GM12801 (cell line): ENCODE measurements around the gene HRH3.

Experiments used
- TF ChIP-seq, protein P1 (sequence below): IDR thresholded peaks from one replicate; pipeline ENCODE4 v1.5.1; 2011; ENCODE audit warnings: control low read depth; ENCODE audit not compliant: insufficient read length; ENCODE audit errors: extremely low read depth

Gene HRH3

DNA sequence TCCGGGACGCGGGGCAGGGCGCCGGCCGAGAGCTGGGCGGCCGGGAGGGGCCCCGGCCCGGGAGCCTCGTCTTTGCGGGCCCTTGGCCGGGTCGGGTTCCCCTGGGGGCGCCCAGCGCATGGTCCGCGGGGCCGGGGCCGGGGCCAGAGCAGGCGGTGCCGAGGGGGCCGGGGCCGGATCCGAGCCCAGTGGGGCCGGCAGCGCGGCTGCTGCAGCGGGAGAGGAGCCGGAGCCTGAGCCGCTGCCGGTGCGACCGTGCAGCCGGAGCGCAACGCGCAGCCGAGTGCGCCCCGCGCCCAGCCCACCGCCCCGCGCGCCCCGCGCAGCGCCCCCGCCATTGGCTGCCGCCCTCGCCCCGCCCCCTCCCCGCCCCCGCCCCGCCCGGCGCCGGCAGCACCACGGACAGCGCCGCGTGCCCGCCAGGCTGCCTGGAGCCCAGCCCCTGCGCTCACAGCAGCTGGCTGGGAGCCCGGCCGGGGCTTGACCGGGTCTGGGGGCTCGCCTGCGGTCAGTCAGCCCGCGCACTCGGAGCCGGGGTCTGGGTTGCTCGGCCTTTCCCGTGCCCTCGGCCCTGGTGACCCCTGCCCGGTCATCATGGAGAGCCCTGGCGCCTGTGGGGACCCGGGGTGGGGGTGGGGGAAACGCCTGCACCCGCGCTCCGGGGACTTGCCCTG is at the start of gene HRH3:
HRH3 (minus strand) TSS at position 287 of the 674 bp plus-strand sequence. CDS start 308 bp downstream, outside the sequence.
- TF ChIP-seq, protein P1, sequence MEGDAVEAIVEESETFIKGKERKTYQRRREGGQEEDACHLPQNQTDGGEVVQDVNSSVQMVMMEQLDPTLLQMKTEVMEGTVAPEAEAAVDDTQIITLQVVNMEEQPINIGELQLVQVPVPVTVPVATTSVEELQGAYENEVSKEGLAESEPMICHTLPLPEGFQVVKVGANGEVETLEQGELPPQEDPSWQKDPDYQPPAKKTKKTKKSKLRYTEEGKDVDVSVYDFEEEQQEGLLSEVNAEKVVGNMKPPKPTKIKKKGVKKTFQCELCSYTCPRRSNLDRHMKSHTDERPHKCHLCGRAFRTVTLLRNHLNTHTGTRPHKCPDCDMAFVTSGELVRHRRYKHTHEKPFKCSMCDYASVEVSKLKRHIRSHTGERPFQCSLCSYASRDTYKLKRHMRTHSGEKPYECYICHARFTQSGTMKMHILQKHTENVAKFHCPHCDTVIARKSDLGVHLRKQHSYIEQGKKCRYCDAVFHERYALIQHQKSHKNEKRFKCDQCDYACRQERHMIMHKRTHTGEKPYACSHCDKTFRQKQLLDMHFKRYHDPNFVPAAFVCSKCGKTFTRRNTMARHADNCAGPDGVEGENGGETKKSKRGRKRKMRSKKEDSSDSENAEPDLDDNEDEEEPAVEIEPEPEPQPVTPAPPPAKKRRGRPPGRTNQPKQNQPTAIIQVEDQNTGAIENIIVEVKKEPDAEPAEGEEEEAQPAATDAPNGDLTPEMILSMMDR, result no peak

DNA sequence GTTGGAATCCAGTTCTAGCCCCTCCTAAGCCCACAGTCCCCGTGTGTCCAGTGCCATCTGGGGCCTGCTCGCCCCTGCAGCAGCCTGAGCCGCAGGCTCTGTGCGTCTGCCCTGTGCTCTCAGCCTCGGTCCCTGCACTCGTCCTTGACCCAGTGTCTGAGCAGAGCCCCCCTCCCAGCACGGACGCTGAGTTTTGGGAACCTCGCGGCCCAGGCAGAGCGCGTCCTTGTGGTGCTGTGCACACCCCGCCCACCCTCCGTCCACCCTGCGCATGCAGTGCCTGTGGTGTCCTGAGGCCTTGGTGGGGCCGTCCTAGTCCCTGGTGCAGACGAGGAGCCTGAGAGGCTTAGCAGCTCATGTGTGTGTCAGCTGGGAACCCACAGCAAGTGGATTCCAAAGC is 49.8 kb upstream of the HRH3 start:
- TF ChIP-seq, protein P1, result no peak

DNA sequence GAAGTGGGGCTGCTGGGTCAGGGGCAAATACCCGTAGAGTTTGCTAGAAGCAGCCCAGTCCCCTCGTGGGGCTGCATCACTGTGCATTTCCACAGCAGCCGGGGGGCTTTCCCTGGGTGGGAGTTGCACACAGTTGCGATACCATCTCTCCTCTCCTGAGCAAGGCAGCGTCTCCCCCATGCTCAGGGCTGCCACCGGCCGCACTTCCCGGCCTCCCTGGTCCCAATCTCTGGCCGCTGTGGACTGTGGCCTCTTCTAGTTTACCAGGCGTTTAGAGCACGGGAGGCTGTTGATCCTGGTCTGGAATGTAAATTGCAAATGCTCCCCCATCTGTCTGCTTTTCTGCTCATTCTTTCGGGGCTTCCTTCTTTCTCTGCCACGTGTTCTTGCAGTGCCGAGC is 49.3 kb upstream of the HRH3 start:
- TF ChIP-seq, protein P1, result no peak

DNA sequence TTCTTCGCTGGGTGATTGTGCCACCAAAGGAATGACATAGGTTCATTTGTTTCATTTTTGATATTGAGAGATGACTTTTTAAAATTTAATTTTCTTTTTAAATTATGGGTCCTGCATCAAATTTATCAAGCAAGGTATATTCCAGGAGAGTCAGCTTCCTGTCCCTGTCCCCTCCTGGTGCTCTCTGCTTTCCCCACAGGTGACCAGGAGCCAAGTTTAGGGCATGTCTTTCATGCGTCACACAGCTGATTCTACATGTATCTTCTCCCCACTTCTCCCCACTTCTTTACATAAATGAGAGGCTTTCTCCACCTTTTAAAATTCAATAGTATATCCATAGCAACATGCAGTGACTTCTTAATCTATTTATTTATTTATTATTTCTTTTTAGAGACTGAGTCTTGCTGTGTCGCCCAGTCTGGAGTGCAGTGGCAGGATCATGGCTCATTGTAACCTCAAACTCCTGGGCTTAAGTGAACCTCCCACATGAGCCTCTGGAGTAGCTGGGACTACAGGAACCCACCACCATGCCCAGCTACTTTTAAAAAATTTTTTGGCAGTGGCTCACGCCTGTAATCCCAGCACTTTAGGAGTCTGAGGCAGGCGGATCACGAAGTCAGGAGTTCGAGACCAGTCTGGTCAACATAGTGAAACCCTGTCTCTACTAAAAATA is 48.3 kb upstream of the HRH3 start:
- TF ChIP-seq, protein P1, result no peak

DNA sequence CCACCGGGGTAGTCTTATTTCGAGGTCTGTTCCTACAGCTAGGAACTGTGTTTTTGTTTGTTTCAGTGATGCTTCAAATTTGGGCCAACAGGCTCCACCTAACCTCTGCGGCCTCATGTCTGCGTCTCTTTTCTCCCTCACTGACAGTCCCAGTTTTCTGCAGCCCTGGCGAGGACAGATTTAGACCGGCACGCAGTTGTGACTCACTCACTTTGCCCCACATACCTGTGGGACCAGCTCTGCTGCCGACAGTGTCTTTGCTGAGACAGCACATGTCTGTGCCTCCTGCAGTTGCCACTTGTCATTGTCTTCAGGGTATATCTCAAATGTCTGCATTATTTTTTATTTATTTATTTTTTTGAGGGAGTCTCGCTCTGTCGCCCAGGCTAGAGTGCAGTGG is 47.5 kb upstream of the HRH3 start:
- TF ChIP-seq, protein P1, result no peak

DNA sequence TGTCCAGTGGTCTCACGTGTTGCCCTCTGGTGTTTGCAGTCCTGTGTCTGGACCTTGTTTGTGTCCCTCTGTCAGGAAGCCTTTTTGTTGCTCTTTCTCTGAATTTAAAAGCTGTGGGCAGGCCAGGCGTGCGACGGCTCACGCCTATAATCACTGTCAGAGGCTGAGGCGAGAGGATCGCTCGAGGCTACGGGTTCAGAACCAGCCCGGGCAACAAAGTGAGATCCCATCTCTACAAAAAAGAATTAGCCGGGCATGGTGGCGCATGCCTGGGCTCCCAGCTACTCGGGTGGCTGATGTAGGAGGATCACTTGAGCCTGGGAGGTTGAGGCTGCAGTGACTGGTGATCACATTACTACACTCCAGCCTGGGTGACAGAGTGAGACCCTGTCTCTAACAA is 46.8 kb upstream of the HRH3 start:
- TF ChIP-seq, protein P1, result no peak

DNA sequence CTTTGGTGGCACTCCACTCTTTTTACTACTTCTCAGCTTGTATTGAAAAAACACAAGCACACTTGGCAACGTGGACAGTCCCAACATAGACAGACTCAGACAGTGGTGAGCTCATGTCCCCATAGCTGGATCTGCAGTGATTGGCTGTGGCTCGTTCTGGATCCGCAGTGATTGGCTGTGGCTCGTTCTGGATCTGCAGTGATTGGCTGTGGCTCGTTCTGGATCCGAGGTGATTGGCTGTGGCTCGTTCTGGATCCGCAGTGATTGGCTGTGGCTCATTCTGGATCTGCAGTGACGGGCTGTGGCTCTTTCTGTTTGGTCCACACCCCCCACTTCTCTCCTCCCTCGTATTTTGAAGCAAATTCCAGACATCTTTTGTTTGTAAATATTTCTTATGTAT is 46.3 kb upstream of the HRH3 start:
- TF ChIP-seq, protein P1, result no peak
